ENCODE data around the gene DNAH17. TPM values are rescaled to one million over a fixed set of nuclear protein-coding genes. Genes with fewer than 3 reads are reported as not detected.

The DNAH17 gene
- total RNA-seq, 3 donors from 2014 or later (not counting 1 experiment from before 2014, with no cell fraction given): 0.16 to 0.25 (median 0.24) TPM

DNA sequence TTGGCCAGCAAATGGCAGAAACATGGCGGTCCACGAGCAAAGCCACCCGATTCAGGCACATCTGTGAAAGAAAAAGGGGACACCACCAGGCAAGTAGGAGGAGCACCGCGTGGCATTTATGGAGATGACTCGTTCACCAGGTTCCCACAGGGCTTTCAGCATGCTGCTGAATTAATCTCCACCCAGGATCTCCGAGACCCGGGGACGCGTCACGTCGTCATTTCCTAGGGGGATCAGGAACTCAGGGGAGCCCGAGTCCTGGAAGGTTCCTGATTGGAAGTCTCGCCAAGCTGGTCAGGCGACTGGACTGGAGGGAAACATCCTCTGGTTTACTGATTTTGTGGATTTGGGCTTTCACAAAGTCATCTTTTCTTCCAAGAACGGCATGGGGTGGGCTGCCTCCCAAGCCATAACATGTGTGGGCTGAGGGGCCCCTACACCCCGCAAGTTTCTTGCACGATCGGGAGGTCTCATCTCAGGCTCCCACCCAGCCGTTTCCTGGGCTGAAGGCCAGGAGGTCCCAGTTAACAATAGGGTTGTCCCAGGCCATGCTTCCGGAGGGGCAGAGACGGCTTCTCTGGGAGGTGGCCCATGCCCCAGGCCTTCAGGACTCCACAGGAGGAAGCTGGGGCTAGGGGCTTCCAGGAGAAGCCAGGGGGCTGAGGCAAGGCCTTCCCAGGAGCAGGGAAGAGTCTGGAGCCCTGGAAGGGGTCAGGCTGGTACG, 645 bp downstream of the DNAH17 start:
- H3K9me3 Mint-ChIP-seq: no peaks in the 10 kb centered on the region
- H3K4me3 ChIP-seq (ENCODE audit: low read length): no peak overlapping the region
- H3K27ac Mint-ChIP-seq: no peak overlapping the region
- H3K9me3 ChIP-seq (ENCODE audit: control insufficient read depth, insufficient read depth, low read length): no peaks in the 10 kb centered on the region
- H3K4me3 Mint-ChIP-seq: no peak overlapping the region
- no peaks in the 10 kb centered on the region for H3K4me1 ChIP-seq (ENCODE audit: control insufficient read depth, insufficient read depth, low read length)
- intact Hi-C loops (cut with micrococcal nuclease): no loop called here
- no peaks in the 10 kb centered on the region for H3K36me3 Mint-ChIP-seq
- no peak for DNase-seq
- H3K4me1 Mint-ChIP-seq: no peaks in the 10 kb centered on the region
- no peaks in the 10 kb centered on the region for H3K36me3 ChIP-seq (ENCODE audit: control insufficient read depth, insufficient read depth, low read length)
- no peak overlapping the region for H3K27ac ChIP-seq (ENCODE audit: low read length)
- TF ChIP-seq, protein P1, sequence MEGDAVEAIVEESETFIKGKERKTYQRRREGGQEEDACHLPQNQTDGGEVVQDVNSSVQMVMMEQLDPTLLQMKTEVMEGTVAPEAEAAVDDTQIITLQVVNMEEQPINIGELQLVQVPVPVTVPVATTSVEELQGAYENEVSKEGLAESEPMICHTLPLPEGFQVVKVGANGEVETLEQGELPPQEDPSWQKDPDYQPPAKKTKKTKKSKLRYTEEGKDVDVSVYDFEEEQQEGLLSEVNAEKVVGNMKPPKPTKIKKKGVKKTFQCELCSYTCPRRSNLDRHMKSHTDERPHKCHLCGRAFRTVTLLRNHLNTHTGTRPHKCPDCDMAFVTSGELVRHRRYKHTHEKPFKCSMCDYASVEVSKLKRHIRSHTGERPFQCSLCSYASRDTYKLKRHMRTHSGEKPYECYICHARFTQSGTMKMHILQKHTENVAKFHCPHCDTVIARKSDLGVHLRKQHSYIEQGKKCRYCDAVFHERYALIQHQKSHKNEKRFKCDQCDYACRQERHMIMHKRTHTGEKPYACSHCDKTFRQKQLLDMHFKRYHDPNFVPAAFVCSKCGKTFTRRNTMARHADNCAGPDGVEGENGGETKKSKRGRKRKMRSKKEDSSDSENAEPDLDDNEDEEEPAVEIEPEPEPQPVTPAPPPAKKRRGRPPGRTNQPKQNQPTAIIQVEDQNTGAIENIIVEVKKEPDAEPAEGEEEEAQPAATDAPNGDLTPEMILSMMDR (IDR thresholded peaks at IDR 0.05): no peak
- no peak for ATAC-seq
- 89% methylated on average over 23 of the region's 23 CpGs for WGBS (ENCODE audit: insufficient coverage)
- H3K27me3 Mint-ChIP-seq (ENCODE audit: low read depth in 2 of 2): peaks cover 0 to 4% of the 10 kb centered on the region in 2 donors
- H3K27me3 ChIP-seq (ENCODE audit: control insufficient read depth, insufficient read depth, low read length): no peaks in the 10 kb centered on the region

DNA sequence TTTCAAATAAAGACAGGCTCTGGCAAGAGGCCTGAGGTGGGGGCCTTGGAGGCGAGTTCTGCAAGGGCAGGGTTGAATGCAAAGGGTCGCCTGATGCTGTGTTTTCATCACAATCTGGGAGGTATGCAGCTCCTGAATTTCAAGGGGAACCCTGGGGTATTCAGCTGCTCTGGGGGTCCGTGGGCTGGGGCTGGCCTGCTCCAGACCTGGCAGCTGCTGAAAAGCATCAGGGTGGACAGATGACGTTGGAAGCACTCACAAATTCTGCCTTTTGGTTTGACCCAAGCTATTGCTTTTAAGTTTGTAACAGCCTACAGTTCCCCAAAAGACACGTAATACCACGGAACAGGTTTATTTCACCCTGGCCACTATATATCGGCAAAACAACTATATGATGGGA, 1.3 kb downstream of the DNAH17 start:
- H3K4me1 ChIP-seq (ENCODE audit: control insufficient read depth, insufficient read depth, low read length): no peaks in the 10 kb centered on the region
- H3K9me3 ChIP-seq (ENCODE audit: control insufficient read depth, insufficient read depth, low read length): no peaks in the 10 kb centered on the region
- no peaks in the 10 kb centered on the region for H3K27me3 ChIP-seq (ENCODE audit: control insufficient read depth, insufficient read depth, low read length)
- TF ChIP-seq, protein P1 (IDR thresholded peaks at IDR 0.05): no peak
- Mint-ChIP-seq H3K27me3 (ENCODE audit: low read depth in 2 of 2) (peaks cover 0 to 4% of the 10 kb centered on the region in 2 donors), H3K36me3 (no peaks in the 10 kb centered on the region), H3K27ac (no peak overlapping the region), H3K9me3 (no peaks in the 10 kb centered on the region), H3K4me3 (no peak overlapping the region), H3K4me1 (no peaks in the 10 kb centered on the region)
- ATAC-seq (no peak), DNase-seq (no peak)
- H3K4me3 ChIP-seq (ENCODE audit: low read length): no peak overlapping the region
- no peak overlapping the region for H3K27ac ChIP-seq (ENCODE audit: low read length)
- intact Hi-C loops (cut with micrococcal nuclease): no loop called here
- H3K36me3 ChIP-seq (ENCODE audit: control insufficient read depth, insufficient read depth, low read length): no peaks in the 10 kb centered on the region
- WGBS (ENCODE audit: insufficient coverage): 89% methylated on average over 7 of the region's 7 CpGs

DNA sequence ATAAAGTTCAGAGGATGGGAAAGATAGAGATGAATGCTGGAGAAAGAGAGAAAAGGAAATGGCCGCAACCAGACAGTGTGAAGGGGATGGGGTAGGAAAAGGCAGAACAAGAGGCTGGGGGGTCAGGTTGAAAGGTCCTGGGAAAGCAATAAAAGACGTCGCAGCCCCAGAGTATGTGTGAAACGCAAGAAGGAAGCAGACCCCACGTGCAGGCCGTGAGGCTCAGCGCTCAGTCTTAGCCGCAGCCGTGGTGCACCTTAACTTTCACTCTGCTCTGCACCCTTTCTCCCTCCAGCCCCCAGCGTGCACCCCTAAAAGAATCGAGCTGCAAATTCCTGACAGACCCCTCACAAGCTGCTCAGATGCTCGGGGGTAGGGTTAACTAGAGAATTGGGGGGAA, 1.9 kb downstream of the DNAH17 start:
- H3K36me3 ChIP-seq (ENCODE audit: control insufficient read depth, insufficient read depth, low read length): no peaks in the 10 kb centered on the region
- TF ChIP-seq, protein P1 (IDR thresholded peaks at IDR 0.05): no peak
- no peak overlapping the region for H3K27ac ChIP-seq (ENCODE audit: low read length)
- Mint-ChIP-seq H3K4me1 (no peaks in the 10 kb centered on the region), H3K4me3 (no peak overlapping the region), H3K27ac (no peak overlapping the region), H3K27me3 (ENCODE audit: low read depth in 2 of 2) (peaks cover 0 to 4% of the 10 kb centered on the region in 2 donors), H3K36me3 (no peaks in the 10 kb centered on the region), H3K9me3 (no peaks in the 10 kb centered on the region)
- ATAC-seq (no peak), DNase-seq (no peak)
- 75% methylated on average over 11 of the region's 12 CpGs for WGBS (ENCODE audit: insufficient coverage)
- intact Hi-C loops (cut with micrococcal nuclease): no loop called here
- no peaks in the 10 kb centered on the region for H3K27me3 ChIP-seq (ENCODE audit: control insufficient read depth, insufficient read depth, low read length)
- H3K4me1 ChIP-seq (ENCODE audit: control insufficient read depth, insufficient read depth, low read length): no peaks in the 10 kb centered on the region
- no peak overlapping the region for H3K4me3 ChIP-seq (ENCODE audit: low read length)
- H3K9me3 ChIP-seq (ENCODE audit: control insufficient read depth, insufficient read depth, low read length): no peaks in the 10 kb centered on the region

DNA sequence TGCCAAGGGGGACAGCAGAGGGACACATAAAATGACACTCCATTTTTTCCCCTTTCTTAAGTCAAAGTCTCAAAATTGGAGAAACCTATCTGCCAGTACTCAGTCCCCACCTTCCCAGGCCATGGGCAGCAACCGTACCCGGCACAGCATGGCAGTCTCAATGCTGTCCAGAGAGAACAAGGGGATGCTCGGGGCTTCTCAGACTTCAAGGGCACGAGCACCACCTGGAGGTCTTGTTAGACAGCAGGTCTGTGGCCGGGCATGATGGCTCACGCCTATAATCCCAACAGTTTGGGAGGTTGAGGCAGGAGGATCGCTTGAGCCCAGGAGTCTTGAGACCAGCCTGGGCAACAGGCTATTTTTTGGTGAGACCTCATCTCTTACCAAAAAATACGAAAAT, 3.2 kb downstream of the DNAH17 start:
- intact Hi-C loops (cut with micrococcal nuclease): no loop called here
- no peaks in the 10 kb centered on the region for H3K36me3 ChIP-seq (ENCODE audit: control insufficient read depth, insufficient read depth, low read length)
- H3K36me3 Mint-ChIP-seq: no peaks in the 10 kb centered on the region
- WGBS (ENCODE audit: insufficient coverage): 90% methylated on average over 8 of the region's 8 CpGs
- H3K4me1 Mint-ChIP-seq: no peaks in the 10 kb centered on the region
- no peaks in the 10 kb centered on the region for H3K27me3 Mint-ChIP-seq (ENCODE audit: low read depth in 2 of 2)
- no peaks in the 10 kb centered on the region for H3K4me1 ChIP-seq (ENCODE audit: control insufficient read depth, insufficient read depth, low read length)
- no peak for ATAC-seq
- DNase-seq: no peak
- no peak overlapping the region for H3K27ac Mint-ChIP-seq
- H3K9me3 Mint-ChIP-seq: no peaks in the 10 kb centered on the region
- H3K9me3 ChIP-seq (ENCODE audit: control insufficient read depth, insufficient read depth, low read length): no peaks in the 10 kb centered on the region
- TF ChIP-seq, protein P1 (IDR thresholded peaks at IDR 0.05): no peak
- no peak overlapping the region for H3K27ac ChIP-seq (ENCODE audit: low read length)
- no peaks in the 10 kb centered on the region for H3K27me3 ChIP-seq (ENCODE audit: control insufficient read depth, insufficient read depth, low read length)
- no peak overlapping the region for H3K4me3 ChIP-seq (ENCODE audit: low read length)
- H3K4me3 Mint-ChIP-seq: no peak overlapping the region
